A204.1 (cell line): ENCODE results near the gene CXCL11.
"Not testable (repeated sequence)": the region's sequence is repeated elsewhere in the genome, so short reads cannot be mapped to it uniquely, and the experiment has no call there.

ENCODE experiments used
- FAIRE-seq: peaks from 2 replicates; lab custom pipeline; 2012; peaks lifted over from hg19 to GRCh38; lab: Jason Lieb, UNC

Gene CXCL11

GRCh38 chr4:76035799-76036380 lies at the start of gene CXCL11:
TSS of gene CXCL11 (minus strand) at chr4:76036070. CDS start at chr4:76035987, 83 bp downstream.
- no peak for FAIRE-seq

GRCh38 chr4:76084542-76084941 lies 48.7 kb upstream of the CXCL11 start:
- FAIRE-seq: no peak

GRCh38 chr4:76083386-76083988 lies 47.6 kb upstream of the CXCL11 start:
- FAIRE-seq: no peak

DNA sequence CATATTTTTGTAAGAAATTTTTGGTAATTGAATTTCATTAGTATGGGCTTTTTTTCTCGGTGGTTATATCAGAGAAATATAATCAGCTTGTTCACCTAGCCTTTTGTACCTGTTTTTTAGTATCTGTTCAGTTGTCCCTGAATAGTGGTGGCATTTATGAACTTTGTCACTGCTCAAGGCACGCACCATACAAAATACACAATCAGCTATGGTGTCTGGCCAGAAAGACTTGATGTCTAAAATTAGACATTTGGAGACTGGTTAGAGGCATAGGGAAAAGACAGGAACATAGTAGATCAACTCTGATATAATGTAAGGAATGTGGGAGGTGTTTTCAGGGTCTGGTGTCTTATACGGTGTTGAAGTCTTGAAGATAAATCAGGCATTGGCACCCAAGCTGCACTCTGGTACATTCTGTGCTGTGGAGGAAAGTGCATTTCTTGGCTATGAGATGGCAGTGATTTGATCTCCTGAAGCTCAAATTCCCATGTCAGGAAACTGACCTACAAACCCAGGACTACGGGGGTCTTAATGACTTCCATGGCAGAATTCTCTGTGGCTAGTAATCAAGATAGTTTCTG lies 42.3 kb upstream of the CXCL11 start:
- no peak for FAIRE-seq

GRCh38 chr4:76074993-76075600 lies 39.2 kb upstream of the CXCL11 start:
- FAIRE-seq: no peak

- FAIRE-seq: no peak
These were observed 38.6 kb upstream of the CXCL11 start, which contains the start of gene ART3 for GRCh38 chr4:76074468-76074867. TSS of gene ART3 (plus strand) at chr4:76074709. CDS start at chr4:76075890, 1,181 bp downstream.

DNA sequence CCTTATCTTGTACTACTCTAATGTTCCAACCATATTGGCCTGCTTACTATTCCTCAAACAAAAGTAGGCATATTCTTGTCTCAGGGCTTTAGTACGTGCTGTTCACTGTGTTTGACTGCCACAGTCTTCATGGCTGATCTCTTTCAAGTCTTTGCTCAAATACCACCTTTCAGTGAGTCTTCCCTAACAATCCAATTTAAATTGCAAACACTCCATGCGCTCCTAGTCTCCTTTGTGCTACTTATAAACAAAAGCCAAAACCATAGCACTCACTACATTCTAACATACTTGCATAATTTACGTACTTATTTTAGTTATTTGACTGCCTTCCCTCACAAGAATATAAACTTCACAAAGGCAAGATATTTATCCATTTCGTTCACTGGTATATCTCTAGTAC lies 36.9 kb upstream of the CXCL11 start:
- FAIRE-seq: no peak

DNA sequence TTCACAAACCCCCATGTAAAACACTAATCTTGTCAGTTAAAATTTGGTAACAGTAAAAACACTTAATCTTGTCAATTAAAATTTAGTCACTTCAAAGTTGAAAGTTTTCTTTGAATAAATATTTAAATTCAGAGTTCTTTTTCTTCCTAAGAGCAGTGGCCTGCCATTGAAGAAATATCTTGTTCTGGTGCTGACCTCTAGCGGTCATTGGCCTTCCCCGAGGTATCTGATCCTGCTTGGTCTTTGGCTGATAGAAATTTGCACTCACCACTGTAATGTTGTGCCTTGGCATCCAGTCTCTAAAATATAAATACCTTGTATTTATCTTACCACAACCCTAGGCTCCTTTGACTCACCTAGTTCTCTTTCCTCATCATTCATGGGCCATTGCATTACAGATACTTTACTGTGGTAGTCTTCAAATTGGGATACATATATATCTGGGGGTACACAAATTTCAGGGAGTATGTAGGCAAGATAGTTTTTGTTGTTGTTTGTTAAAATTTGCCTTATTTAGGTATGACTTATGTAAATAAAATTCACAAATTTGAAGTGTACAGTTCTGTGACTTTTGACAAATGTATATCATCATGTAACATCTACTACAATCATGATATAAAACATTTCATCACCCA lies 31.9 kb upstream of the CXCL11 start:
- FAIRE-seq: peak; percentile 97

DNA sequence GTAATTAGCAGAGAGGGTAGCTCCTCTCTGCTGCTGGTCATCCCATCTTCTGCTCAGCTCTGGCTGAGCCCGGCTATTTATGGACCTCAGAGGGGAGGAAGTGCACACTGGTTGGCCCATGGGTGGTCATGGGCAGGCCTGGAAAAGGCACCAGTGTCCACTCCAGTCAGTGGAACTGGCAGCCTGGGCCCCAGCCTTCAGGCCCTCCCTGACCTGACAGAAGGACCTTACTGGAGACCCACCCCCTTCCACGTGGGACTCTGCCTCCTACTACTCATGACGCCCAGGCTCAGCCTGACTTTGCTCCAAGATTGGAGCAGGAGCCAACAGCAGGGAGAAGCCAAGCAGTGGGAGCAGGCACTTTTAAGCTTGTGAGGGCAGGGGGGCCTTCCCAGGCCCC lies 30.7 kb upstream of the CXCL11 start:
- no peak for FAIRE-seq

GRCh38 chr4:76061982-76062381 lies 26.1 kb upstream of the CXCL11 start:
- no peak for FAIRE-seq

DNA sequence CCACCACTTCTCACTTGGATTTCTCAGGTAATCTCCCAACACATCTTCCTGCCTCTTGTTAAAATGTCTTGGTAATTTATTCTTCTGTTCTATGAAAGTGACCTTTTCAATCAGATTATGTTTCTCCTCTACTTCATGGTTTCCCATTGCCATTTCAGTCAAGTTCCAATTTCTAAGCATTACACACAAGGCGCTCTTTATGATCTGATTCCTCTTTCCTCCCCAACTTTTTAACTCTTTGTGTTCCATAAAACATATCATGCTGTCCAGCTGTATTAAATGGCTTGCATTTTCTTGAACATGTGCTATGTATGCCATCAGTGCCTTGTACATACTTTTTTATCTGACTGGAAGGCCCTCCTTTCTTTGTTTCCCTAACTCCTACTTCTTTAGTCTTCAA lies 25.6 kb upstream of the CXCL11 start:
- FAIRE-seq: no peak

- no peak for FAIRE-seq
These were observed 24.6 kb upstream of the CXCL11 start for GRCh38 chr4:76060506-76060905.

- FAIRE-seq: no peak
These were observed 23.9 kb upstream of the CXCL11 start for GRCh38 chr4:76059750-76060149.

DNA sequence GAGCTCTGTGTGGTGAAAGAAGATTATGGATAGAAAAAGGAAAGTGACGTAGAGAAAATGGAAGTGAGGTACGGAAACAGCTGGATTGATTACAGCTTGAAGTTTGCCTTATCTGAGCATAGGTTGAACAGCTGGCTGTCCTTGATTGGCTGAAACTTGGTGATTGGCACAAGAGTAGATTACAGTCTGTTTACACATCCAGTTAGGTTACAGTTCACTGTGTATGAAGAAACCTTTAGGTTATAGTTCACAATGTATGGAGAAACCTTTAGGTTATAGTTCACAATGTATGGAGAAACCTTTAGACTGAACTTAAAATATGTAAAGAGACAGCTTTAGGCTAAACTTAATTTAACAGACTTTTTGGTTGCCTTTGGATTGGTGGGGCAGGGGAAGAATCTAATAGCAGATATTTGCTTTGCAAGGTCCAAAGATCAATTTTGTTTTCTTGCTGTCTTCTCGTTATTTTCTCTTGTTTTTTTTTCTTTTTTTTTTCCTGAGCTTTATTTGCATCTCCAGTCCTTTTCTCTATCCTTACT lies 23.1 kb upstream of the CXCL11 start:
- FAIRE-seq: no peak

GRCh38 chr4:76058302-76058701 lies 22.4 kb upstream of the CXCL11 start:
- no peak for FAIRE-seq

DNA sequence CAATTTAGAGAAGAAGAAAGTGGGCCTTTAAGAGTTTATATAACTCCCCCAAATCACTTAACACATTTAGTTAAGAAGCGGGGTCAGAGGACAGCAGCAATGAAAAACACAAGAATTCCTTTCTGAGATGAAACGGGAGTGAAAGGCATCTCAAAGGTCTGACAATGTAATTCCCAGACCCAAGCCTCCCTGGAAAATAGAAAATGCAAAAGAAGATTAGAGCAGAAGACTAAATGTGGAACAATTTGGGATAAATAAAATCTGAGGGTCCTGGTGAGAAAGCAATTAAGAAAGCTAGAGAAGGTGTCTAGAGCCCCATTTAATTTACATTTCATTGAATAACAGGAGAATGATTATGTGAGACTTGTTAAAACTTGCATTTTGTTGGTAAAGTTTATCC lies 19.6 kb upstream of the CXCL11 start:
- no peak for FAIRE-seq

DNA sequence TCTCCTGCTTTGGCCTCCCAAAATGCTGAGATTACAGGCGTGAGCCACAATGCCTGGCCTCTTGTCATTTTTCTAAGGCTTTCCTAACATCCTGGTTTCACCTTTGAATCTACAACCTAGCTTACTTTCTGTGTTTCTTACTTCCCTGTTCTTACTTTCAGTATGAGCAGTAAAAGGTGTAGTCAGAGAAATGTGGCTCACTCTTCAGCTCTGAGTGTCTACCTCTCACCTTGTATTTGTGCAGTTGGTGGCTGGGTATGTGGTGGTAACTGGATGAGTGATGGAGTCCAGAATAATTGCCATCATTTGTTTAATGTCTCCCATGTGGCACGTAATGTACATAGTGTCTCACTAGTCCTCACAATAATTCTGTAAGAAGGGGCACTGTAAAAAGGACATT lies 19.1 kb upstream of the CXCL11 start:
- FAIRE-seq: no peak

DNA sequence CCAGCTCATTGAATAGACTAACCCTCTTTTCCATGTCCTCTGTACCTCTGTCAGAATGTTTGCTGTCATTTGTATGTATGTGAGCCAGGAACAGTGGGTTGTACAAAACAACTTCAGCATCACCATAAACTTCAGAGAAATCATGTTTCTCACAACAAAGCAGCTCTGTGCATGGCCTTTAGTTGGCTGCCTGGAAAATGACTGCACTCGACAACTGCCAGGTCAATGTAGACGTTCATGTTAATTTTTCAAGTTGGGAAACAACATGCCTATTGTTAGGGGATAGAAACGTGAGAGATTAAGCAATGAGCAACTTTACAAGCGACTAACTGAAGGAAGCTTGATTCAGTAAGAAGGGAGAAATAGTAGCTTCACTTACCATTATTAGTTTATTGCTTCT lies 17.9 kb upstream of the CXCL11 start:
- FAIRE-seq: no peak

GRCh38 chr4:76050560-76051050 lies 14.7 kb upstream of the CXCL11 start:
- FAIRE-seq: not testable (repeated sequence)

- not testable (repeated sequence) for FAIRE-seq
These were observed 14.1 kb upstream of the CXCL11 start for GRCh38 chr4:76049860-76050416.

GRCh38 chr4:76044686-76045085 lies 8.8 kb upstream of the CXCL11 start:
- FAIRE-seq: not testable (repeated sequence)

DNA sequence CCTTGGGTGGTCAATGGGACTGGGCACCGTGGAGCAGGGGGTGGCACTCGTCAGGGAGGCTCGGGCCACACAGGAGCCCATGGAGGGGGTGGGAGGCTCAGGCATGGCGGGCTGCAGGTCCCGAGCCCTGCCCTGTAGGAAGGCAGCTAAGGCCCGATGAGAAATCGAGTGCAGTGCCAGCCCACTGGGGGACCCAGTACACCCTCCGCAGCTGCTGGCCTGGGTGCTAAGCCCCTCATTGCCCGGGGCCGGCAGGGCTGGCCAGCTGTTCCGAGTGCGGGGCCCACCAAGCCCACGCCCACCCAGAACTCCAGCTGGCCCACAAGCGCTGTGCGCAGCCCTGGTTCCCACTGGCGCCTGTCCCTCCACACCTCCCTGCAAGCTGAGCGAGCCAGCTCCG lies 7.4 kb upstream of the CXCL11 start:
- not testable (repeated sequence) for FAIRE-seq
